NCI-H146 treated with DMSO at 0.1 percent for 48 hours (cell line): ENCODE results near the gene IGF2.

Source experiments
- DNase-seq: peaks from one replicate; lab custom pipeline; 2025; ENCODE audit not compliant: unreplicated experiment; lab: John Stamatoyannopoulos, UW

IGF2 gene

DNA sequence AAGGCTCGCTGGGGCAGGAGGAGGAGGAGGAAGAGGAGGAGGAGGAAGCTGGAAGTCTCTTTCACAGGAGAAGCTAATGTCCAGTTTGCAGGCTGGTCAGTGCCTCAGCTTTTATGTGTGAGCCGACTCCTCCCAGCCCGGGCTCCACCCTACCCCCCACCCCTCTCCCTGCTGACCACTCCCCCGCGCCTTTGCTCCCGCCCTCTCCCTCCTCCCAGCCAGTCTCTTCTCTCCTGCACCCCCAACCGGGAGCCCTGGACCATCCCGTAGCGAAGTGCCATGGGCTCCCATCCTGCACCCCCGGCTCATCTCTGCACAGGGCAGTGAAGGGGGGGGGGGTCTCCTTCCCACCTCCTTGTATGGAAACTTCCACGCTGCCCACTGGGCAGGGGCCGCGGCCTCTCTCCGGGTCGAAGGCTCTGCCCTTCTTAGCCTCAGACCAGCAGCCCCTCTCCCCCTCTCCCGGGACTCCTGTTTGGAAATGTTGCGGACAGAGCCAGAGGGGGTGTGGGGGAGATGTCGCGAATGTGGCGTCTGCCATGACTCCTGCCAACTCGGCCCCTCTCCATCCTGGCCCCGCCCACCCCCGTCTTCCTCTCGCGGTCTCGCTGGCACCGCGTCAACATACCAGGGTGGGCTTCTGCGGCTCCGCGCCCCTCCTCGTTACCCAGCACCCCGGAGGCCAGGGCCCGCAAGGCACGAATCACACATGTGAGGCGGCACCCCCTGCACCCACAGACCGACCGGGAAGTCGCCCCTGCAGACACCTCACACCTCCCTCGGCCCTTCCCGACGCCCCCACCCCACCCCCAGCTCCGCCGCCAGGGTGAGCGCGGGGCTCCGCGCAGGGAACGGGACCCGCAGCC, 1.8 kb downstream of the IGF2 start:
- DNase-seq, result no peak

DNA sequence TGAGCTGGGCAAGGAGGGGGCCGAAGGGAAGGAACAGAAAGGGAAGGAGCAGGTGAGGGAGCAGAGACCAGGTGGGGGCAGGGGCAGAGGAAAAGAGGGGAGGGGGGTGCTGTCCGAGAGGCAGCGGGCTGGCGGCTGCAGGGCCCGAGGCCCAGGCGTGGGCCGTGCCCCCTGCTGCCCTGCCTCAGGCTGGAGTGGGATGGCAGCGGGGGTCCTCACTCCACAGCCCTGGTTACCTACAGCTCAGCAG, 2.3 kb downstream of the IGF2 start:
- no peak for DNase-seq

DNA sequence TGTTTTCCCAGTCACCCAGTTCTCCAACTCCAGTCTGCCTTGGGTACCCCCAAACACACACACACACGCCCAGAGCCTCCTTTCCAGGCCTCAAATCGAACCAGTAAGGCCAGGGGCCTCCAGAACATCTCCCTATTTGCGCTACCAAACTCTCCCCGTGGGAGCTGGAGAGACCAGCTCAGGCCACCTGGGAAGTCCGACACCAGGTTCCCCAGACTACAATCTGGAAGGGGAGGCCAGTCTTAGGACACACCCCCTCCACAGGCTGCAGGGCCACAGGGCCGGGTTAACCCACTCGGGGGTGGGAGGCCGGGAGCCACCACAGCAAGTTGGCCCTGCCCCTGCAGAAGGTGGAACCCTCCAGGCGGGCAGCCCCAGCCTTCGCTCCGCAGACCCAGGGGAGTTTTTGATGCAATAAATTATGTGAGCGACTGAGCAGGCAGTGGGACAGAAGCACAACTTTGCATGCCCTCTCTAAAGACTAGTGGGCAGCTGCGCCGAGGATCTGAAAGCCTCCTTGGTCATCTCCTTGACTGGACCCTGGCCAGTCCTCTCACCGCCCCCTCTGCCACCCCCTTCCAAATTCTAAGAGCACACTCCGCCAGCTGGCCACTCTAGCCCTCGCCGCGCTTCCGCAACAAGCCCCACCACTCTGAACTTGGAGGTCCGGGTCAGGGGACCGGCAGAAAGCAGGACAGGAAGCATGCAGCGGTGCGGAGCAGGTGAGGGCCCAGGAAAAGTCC, 2.8 kb downstream of the IGF2 start:
- no peak for DNase-seq

DNA sequence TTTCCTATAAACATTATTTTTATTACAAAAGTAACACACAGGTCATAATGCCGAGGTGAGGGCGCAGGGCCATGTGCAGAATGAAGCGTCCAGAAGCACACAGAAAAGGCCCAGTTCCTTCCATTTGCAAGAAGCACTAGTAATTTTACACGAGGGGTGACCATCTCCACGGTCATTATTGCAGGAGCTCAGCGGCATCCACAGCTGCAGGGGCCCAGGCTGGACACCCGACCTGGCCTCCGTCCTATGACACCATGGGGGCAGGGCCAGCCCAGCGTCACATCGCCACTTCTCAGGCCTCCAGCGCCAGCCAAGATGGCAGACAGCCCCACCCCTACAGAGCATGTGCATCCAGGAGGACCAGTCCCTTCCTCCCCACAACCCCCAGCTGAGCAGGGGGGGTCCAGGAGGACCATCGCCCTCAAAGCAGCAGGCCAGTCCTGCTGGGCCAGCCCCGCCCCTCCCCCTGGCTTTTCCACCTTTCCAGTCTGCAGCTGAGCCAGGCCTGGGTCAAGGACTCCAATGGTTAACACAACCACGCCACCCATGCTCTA, 3.5 kb downstream of the IGF2 start:
- DNase-seq, result no peak

DNA sequence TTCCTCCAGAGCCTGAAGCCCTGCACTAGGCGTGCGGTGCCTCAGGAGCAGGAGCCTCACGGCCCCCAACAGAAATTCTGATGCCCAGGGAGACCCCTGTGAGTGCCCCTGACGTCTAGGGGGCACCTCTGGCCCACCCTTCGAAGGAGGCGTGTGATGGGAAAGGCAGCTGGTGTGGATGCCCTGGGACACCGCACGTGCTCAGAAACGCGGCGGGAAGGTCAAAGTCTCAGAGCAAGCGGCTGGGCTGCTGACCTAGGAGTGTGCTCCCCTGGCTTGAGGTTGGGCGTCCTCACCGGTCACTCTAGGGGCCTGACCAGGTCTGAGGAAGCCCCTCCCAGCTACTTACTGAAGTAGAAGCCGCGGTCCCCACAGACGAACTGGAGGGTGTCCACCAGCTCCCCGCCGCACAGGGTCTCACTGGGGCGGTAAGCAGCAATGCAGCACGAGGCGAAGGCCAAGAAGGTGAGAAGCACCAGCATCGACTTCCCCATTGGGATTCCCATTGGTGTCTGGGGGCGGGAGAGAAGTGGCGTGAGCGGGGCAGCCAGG, 4.1 kb downstream of the IGF2 start:
- DNase-seq, result no peak

DNA sequence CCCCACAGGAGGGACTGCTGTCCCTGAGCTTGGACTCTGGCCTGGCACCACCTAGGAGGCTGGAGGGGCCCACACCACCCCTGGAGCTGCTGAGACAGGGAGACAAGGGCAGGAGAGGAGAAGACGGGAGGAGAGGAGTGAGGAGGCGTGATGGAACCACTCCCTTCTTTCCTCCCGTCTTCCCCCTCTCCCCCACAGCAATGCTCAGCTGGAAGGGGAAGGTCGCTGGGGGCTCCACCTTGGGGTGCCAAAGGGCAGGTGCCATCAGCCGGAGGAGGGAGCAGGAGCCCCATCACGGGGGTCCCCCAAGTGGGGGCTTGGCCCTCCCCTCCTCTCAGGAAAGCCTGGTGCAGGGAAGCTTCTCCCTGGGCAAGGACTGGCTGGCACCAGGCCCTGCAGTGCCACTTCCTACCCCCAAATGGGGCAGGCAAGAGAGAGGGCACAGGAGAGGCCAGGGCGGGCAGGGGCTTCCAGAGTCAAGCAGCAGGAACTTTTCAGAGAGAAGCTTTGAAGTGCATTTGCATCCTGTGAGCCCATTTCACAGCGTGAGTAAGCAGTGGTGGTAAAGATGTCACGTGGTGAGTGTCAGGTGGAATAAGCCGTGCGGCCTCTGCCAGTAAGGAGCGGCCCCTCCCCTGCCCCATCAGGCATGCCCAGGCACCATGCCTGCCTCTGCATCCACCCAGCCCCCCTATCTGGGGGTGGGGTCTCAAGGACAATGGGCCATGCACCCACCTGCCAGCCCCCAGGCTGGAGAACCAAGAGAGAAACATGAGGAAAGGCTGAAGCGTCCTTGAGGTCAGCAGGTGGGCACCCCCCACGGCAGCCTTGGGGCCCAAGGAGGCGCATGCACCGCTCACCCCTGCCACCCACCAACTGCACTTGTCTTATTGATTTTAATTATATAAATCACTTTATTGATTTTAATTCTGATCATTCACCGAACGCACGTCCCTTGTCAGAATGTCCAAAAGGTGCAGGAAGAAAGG, 4.9 kb downstream of the IGF2 start:
- no peak for DNase-seq

DNA sequence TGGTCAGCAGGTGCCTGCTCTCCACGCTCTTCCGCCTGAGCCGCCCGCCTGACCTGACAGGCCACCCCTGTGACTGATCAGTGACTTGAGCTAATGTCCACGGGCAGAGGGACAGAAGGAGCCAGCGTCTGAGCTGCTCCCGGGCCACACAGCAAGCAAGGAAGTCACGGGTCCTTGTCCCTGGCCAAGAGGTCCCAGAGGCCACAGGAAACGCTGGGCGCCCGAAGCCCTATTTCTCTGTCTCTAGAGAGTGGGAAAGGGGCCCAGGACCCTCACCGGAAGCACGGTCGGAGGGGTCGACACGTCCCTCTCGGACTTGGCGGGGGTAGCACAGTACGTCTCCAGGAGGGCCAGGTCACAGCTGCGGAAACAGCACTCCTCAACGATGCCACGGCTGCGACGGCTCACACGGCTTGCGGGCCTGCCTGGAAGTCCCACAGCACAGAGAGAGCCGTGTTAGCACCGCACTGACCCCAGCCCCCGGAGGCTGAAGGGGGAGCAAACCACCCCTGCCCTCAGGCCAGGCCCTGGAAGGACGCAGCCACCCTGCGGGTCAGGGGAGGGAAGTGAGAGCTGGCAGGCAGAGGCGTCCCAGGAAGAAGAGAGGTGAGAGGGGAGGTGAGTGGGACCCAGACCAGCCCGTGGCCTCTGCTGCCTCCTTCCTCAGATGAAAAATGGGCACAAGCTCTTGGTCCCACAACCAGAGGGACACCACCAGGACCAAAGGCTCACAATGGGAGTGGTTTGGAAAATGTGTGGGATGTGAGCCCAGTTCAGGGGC, 5.8 kb downstream of the IGF2 start:
- no peak for DNase-seq

DNA sequence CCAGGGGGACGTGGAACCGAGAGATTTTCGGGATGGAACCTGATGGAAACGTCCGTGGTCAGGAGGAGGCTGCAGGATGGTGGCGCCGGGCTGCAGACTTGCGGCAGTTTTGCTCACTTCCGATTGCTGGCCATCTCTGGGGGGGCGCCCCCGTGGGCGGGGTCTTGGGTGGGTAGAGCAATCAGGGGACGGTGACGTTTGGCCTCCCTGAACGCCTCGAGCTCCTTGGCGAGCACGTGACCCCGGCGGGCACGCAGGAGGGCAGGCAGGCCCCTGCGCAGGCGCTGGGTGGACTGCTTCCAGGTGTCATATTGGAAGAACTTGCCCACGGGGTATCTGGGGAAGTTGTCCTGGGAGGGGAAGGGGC, 6.3 kb downstream of the IGF2 start:
- no peak for DNase-seq

DNA sequence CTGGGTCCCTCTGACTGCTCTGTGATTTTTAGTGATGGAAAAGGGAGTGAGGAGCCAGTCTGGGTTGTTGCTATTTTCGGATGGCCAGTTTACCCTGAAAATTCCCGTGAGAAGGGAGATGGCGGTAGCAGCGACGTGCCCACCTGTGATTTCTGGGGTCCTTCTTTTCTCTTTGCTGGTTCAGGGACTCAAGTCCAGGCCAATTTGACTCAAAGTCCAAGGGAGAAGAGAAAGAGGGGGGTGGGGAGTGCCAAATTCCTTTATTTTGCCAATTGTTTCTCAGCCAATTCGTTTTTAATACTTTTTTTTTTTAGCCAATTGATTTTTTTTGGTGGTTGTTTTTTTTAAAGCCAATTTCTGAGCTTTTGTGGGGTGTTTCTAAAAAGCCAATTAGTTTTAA, 6.9 kb downstream of the IGF2 start:
- DNase-seq, result no peak

DNA sequence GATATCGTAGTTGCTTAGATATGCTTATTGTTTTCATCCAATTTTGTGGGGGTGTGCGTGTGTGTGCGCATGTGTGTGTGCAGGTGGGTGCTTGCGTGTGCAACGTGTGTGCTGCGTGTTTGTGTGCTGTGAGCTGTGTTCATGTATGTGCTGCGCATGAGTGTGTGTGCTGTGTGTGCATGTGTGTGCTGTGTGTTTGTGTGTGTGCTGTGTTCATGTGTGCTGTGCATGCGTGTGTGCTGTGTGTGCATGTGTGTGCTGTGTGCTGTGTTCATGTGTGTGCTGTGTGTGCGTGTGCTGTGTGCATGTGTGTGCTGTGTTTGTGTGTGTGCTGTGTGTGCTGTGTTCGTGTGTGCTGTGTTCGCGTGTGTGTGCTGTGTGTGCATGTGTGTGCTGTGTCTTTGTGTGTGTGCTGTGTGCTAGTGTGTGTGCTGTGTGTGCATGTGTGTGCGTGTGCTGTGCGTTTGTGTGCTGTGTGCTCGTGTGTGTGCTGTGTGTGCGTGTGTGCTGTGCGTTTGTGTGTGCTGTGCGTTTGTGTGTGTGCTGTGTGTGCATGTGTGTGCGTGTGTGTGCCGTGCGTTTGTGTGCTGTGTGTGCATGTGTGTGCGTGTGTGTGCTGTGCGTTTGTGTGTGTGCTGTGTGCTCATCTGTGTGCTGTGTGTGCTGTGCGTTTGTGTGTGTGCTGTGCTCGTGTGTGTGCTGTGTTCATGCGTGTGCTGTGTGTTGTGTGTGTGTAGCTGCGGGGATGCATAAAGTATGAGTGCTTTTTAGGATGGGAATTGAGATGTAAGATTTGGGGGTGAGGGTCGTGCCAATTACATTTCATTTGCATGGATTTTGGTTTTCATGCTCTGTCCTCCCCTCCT, 7.6 kb downstream of the IGF2 start:
- DNase-seq, result no peak

DNA sequence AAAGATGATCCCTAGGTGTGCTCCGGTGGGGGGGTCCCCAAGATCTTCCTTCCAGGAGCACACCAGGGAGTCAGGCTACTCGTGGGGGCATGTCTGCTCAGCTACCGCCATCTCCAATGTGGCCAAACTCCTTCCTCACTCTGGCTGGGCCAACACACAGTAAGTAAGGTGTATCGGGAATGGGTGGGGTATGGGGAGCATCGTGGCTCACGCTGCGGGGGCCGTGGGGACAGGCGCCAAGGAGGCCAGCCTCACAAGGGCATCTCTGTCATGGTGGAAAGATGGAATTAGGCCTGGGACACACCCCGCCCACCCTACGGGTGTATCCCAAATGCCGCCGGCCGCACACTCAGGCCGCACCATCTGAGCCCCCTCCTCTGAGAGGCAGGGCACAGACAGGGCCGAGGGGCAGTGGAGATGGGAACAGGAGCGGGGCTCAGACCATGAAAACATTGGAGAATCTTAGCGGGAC, 8.3 kb downstream of the IGF2 start:
- no peak for DNase-seq

DNA sequence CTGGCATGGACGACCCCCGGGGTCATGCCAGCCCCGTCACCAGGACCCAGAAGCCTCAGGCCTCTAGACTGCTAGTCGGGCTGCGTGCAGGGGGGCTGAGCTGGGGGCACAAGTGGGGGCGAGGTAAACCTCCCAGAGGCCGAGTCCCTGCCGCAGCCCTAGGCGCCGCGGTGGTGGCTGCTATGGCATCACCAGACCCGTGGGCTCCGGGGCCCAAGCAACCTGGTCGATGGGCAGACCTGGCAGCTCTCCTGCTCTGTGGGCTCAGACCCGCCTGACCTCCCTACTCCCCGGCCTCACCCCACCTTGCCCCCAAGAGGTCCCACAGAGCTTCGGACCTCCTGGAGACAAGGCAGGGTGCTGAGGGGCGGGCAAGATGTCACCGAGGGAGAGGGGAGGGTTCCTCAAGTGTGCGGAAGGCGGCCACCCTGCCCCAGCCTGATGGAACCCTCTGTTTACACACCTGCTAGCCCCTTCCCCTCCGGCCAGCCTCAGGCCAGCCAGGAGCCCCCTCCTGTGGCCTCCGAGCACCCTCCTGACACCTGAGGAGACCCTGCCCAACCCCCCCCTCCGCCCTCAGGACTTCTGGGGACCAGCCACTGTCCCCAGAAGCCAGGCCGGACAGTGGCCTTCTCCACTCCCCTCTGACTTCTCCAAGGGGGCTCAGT, 9.4 kb downstream of the IGF2 start:
- DNase-seq, result no peak

DNA sequence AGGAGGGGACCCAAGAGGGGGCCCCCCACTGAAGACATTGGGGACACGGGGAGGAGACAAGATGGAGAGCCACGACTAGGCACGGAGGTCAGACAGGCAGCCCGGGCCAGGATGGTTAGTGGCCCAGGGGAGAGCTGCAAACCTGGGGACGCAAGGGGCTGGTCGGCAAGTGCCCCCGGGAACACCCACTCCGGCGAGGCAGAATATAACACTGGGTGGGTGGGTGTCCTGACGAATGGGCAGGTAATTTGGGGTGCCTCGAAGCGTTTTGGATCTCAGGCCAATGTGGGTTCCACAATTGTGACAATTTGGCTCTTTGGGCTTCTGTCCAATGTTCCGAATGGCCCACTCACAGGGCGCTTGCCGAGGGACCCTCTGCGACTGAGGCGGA, 9.9 kb downstream of the IGF2 start:
- no peak for DNase-seq

DNA sequence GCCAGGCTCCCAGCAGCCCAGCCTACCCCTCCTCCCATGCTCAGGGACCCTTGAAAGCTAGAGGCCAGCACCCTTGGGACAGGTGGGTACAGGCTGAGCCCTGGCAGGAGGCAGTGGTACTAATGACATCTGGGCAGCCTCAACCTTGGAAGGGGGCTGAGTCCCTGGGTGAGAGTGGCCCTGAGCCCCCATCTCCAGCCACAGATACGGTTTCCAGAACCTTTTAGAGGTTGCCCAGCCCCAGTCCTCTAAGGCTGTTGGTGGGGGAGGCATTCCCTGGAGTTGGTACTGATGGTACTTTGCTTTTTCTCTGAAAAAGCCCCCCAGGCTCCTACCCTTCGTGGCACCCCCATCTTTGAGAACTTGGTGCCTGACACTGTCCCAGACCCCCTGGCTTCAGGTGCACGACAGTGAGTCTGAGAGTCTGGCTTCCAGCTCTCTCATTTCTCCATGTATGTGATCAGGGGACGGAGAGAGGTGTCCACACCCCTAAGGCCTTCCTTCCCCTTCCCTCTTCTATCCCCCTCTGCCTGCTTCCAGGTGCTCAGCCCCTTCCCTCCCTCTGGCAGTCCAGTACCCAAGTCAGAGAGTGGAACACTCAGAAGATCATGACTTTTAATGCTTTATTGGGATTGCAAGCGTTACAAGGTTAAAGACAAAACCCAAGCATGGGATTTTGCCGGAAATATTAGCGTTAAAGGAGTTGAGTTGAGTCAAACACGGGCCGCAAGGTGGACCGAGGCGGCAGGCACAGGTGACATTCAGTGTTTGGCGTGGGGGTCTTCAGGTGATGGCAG, 10.5 kb downstream of the IGF2 start:
- DNase-seq, result no peak

DNA sequence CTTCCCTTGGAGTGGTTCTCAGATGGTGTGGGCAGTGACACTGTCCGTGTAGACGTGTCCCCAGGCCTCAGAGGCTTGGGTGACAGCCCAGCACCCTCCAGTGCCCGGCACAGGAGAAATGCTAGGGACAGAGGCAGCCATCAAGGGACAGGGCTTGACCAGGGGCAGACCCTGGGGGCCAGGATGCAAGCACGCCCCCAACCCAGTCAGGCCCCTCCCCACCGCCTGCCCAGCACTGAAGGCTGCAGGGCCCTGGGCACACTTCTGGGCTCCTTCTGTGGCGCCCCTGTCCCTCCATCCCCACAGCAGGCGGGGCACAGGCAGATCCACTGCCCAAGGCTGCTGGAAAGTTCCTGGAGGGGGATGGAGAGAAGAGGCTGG, 11.1 kb downstream of the IGF2 start:
- DNase-seq, result no peak

DNA sequence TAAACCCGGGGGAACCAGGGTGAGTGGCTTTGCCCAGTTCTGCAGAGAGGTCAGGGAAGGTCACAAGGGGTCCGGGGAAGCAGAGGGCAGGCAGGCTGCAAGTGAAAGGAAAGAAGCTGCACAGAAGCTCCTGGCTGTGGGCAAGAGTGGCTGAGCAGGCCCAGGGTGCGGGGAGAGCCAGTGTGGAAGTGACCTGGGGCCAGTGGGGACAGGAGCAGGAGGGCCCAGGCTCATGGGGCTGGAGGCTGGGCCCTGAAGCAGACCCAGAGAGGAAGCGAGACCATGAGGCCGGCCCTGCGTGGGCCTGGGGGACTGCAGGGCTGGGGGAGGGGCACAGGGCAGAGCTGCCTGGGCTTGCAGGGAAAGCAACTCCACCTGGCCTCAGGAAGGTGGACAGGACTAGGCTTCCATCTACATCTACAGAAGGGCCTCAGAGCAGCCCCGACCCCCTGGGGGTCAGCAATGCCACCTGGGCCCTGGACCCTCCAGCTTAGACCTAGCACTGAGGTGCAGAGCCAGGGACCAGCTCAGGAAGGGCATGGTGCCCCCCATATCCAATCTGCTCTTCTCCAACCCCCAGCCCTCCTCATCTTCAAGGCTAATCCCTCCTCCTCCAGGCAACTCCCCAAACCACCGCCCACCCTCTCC, 11.6 kb downstream of the IGF2 start:
- DNase-seq, result no peak

DNA sequence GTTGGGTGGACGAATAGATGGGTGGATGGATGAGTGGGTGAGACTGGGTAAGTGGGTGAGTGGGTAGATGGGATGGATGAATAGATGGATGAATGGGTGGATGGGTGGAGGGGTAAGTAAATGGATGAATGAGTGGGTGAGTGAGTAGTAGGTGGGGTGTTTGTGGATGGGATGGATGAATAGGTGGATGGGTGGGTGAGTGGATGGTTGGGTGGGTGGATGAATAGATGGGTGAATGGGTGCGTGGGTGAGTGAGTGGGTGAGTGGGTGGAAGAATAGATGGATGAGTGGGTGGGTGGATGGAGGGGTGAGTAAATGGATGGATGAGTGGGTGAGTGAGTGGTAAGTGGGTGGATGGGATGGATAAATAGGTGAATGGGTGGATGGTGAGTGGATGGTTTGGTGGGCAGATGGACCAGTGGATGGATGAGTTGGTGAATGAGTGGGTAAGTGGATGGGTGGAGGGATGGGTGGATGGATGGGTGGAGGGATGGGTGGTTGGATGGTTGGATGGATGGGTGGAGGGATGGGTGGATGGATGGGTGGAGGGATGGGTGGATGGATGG, 12.6 kb downstream of the IGF2 start:
- no peak for DNase-seq
